ENCODE measurements around the gene DHRSX.
"Not testable (repeated sequence)": the region's sequence is repeated elsewhere in the genome, so short reads cannot be mapped to it uniquely, and the experiment has no call there.

The DHRSX gene

GRCh38 chrX:2342874-2343273 is 157.9 kb downstream of the DHRSX start:
- no peak for DNase-seq

GRCh38 chrX:2342281-2342688 is 158.5 kb downstream of the DHRSX start:
- DNase-seq: no peak

- DNase-seq: no peak
Measured at GRCh38 chrX:2340991-2341390, 159.8 kb downstream of the DHRSX start.

GRCh38 chrX:2336181-2336580 is 164.6 kb downstream of the DHRSX start:
- no peak for DNase-seq

GRCh38 chrX:2334237-2334636 is 166.5 kb downstream of the DHRSX start:
- no peak for DNase-seq

- no peak for DNase-seq
Measured at GRCh38 chrX:2332252-2332651, 168.5 kb downstream of the DHRSX start.

GRCh38 chrX:2330910-2331309 is 169.9 kb downstream of the DHRSX start:
- no peak for DNase-seq

GRCh38 chrX:2330487-2330886 is 170.3 kb downstream of the DHRSX start:
- DNase-seq: no peak

- DNase-seq: no peak
Measured at GRCh38 chrX:2327423-2327822, 173.4 kb downstream of the DHRSX start.

GRCh38 chrX:2325076-2325784 is 175.5 kb downstream of the DHRSX start:
- no peak for DNase-seq

- no peak for DNase-seq
Measured at GRCh38 chrX:2324151-2324550, 176.6 kb downstream of the DHRSX start.

GRCh38 chrX:2321411-2321810 is 179.4 kb downstream of the DHRSX start:
- DNase-seq: no peak

GRCh38 chrX:2320580-2321327 is 180.0 kb downstream of the DHRSX start:
- DNase-seq: no peak

GRCh38 chrX:2320089-2320488 is 180.7 kb downstream of the DHRSX start:
- DNase-seq: no peak

- no peak for DNase-seq
Measured at GRCh38 chrX:2318371-2318770, 182.4 kb downstream of the DHRSX start.

GRCh38 chrX:2317527-2318055 is 183.2 kb downstream of the DHRSX start:
- DNase-seq: no peak

GRCh38 chrX:2316534-2316933 is 184.2 kb downstream of the DHRSX start:
- no peak for DNase-seq

GRCh38 chrX:2315434-2315833 is 185.3 kb downstream of the DHRSX start:
- no peak for DNase-seq

- DNase-seq: no peak
Measured at GRCh38 chrX:2314831-2315365, 185.9 kb downstream of the DHRSX start.

GRCh38 chrX:2313864-2314640 is 186.7 kb downstream of the DHRSX start:
- DNase-seq: no peak

- not testable (repeated sequence) for DNase-seq
Measured at GRCh38 chrX:2312061-2312591, 188.7 kb downstream of the DHRSX start.

- no peak for DNase-seq
Measured at GRCh38 chrX:2311501-2311900, 189.3 kb downstream of the DHRSX start.

GRCh38 chrX:2301901-2302300 is 198.9 kb downstream of the DHRSX start:
- DNase-seq: no peak
